Measurements from ENCODE around the gene TMEM52B. TPM values are rescaled to one million over a fixed set of nuclear protein-coding genes. Genes with fewer than 3 reads are reported as not detected.

Gene TMEM52B
- total RNA-seq, 4 donors from 2014 or later, result 0.17 to 1.6 TPM; not detected in 2

DNA sequence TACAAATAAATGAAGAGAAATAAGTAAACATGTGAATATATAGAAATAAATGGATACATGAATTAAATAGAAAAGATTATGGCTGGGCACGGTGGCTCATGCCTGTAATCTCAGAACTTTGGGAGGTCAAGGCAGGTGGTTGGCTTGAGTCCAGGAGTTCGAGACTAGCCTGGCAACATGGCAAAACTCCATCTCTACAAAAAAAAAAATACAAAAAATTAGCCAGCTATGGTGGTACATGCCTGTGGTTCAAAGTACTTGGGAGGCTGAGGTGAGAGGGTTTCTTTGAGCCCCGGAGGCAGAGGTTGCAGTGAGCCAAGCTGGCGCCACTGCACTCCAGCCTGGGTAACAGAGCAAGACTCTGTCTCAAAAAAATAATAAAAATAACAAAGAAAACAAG is 43.7 kb upstream of the TMEM52B start:
- Histone ChIP-seq H3K9me3 (no peaks in the 10 kb centered on the region), H3K4me3 (no peak overlapping the region), H3K27me3 (no peaks in the 10 kb centered on the region), H3K36me3 (no peaks in the 10 kb centered on the region), H3K4me1 (peaks cover 0 to 18% (median 3%) of the 10 kb centered on the region in 4 donors), H3K27ac (replicated peaks in 1 of 4) (no peak overlapping the region)
- 75% methylated on average over 4 of the region's 4 CpGs for WGBS
- no peak for DNase-seq (ENCODE audit: extremely low spot score)
- intact Hi-C loops (cut with DNase I), result no loop called here
- no peak for TF ChIP-seq POLR2AphosphoS5 (IDR thresholded peaks at IDR 0.05)
- TF ChIP-seq CTCF (IDR thresholded peaks at IDR 0.05), result no peak
- no peak for TF ChIP-seq EP300 (IDR thresholded peaks at IDR 0.05)
- no peak for TF ChIP-seq POLR2A (IDR thresholded peaks at IDR 0.05; ENCODE audit: low read depth)

GRCh38 chr12:10136637-10137205 is 42.1 kb upstream of the TMEM52B start:
- Histone ChIP-seq H3K27me3 (no peaks in the 10 kb centered on the region), H3K36me3 (no peaks in the 10 kb centered on the region), H3K9me3 (no peaks in the 10 kb centered on the region), H3K4me1 (peaks cover 0 to 10% (median 3%) of the 10 kb centered on the region in 4 donors), H3K4me3 (no peak overlapping the region), H3K27ac (replicated peaks in 1 of 4) (no peak overlapping the region)
- 82% methylated on average over 13 of the region's 13 CpGs for WGBS
- TF ChIP-seq POLR2AphosphoS5 (IDR thresholded peaks at IDR 0.05), result no peak
- TF ChIP-seq CTCF (IDR thresholded peaks at IDR 0.05), result no peak
- no peak for TF ChIP-seq POLR2A (IDR thresholded peaks at IDR 0.05; ENCODE audit: low read depth)
- TF ChIP-seq EP300 (IDR thresholded peaks at IDR 0.05), result no peak
- intact Hi-C loops (cut with DNase I), result no loop called here
- no peak for DNase-seq (ENCODE audit: extremely low spot score)

GRCh38 chr12:10140001-10140400 is 38.8 kb upstream of the TMEM52B start:
- DNase-seq (ENCODE audit: extremely low spot score), result no peak
- no peaks in the 10 kb centered on the region for H3K9me3 ChIP-seq
- intact Hi-C loops (cut with DNase I), result loop anchor here (2.0 to 5.0 kb wide), 2 partner anchors 105 to 388 kb away; no protein-coding TSS in a partner anchor
- no peak overlapping the region for H3K4me3 ChIP-seq
- peaks cover 0 to 14% (median 6%) of the 10 kb centered on the region in 4 donors for H3K4me1 ChIP-seq
- no peak overlapping the region for H3K27ac ChIP-seq (replicated peaks in 1 of 4)
- H3K27me3 ChIP-seq, result no peaks in the 10 kb centered on the region
- 21% methylated on average over 2 of the region's 2 CpGs for WGBS
- no peaks in the 10 kb centered on the region for H3K36me3 ChIP-seq
- TF ChIP-seq EP300 (IDR thresholded peaks at IDR 0.05) (no peak), CTCF (IDR thresholded peaks at IDR 0.05) (peak; percentile 51 to 73 (median 63))

DNA sequence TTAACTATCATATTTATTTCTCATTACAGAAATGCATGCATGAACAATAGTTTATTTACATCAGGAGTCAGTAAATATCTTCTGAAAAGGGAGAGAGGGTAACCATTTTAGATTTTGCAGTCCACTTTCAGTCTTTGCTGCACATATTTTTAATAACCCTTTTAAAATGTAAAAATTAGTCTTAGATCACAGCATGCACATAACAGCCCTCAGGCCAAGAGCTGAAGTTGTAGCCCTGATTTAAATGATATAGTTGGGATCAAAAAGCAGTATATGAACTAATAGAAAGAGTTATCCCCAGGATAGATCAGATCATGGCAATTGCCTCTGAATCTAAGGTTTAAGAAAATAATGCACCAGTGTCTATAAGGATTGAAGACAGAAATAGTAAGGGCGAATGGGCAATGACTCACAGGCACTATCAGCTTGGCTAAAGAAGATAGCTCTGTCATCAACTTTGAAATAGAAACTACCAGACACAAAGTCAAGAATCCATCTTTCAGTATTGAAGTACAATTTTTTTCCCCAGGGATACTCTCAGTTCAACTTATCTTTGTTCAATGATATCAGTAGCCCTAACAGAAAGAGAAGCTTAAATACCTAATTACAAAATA is 35.7 kb upstream of the TMEM52B start:
- no peaks in the 10 kb centered on the region for H3K36me3 ChIP-seq
- peaks cover 0 to 14% (median 6%) of the 10 kb centered on the region in 4 donors for H3K4me1 ChIP-seq
- H3K27ac ChIP-seq (replicated peaks in 1 of 4), result no peak overlapping the region
- H3K4me3 ChIP-seq, result no peak overlapping the region
- intact Hi-C loops (cut with DNase I), result loop anchor here (5.0 kb wide), 1 partner anchor 391 kb away; no protein-coding TSS in a partner anchor
- TF ChIP-seq POLR2A (IDR thresholded peaks at IDR 0.05; ENCODE audit: low read depth) (no peak), CTCF (IDR thresholded peaks at IDR 0.05) (no peak)
- H3K27me3 ChIP-seq, result no peaks in the 10 kb centered on the region
- no peak for DNase-seq (ENCODE audit: extremely low spot score)
- H3K9me3 ChIP-seq, result no peaks in the 10 kb centered on the region
- WGBS, result 0% methylated on average over 1 of the region's 1 CpG

Measured in esophagus muscularis mucosa (tissue), 4 donors.